DND-41 (cell line): Measurements from ENCODE around the gene MBD4.
"Not testable (repeated sequence)": the region's sequence is repeated elsewhere in the genome, so short reads cannot be mapped to it uniquely, and the experiment has no call there.

Experiments
- ATAC-seq: fragments of 200-7000 bp; cut with Tn5 transposase; 3 replicates; pipeline ENCODE4 v1.9.1; 2021; ENCODE audit warnings: low read depth; ENCODE audit not compliant: insufficient read depth
- DNase-seq: peaks from one replicate; pipeline ENCODE4 v3.0.0-alpha.2; 2020
- H2AFZ ChIP-seq: 2 replicates; pipeline ENCODE4 v1.6.0; 2012; ENCODE audit warnings: low read depth, low read length
- H3K27ac ChIP-seq: 2 replicates; pipeline ENCODE4 v1.5.1; 2012; ENCODE audit warnings: low read length, inconsistent platforms
- H3K27me3 ChIP-seq: fragments of 200-600 bp; sonication (generic); 2 replicates; pipeline ENCODE4 v1.6.0; 2012; ENCODE audit warnings: low read length, mild to moderate bottlenecking, inconsistent platforms; ENCODE audit not compliant: insufficient read depth, poor library complexity
- H3K36me3 ChIP-seq: 2 replicates; pipeline ENCODE4 v1.5.1; 2012; ENCODE audit warnings: low read length, inconsistent platforms; ENCODE audit not compliant: insufficient read depth
- H3K4me1 ChIP-seq: 2 replicates; pipeline ENCODE4 v1.5.1; 2012; ENCODE audit warnings: mild to moderate bottlenecking, low read length; ENCODE audit not compliant: insufficient read depth
- H3K4me2 ChIP-seq: 2 replicates; pipeline ENCODE4 v1.6.0; 2012; ENCODE audit warnings: mild to moderate bottlenecking, moderate library complexity, low read length, inconsistent platforms; ENCODE audit not compliant: insufficient read depth
- H3K4me3 ChIP-seq, 2 experiments: fragments of 200-600 bp in 1 of 2; shearing (Covaris generic) in 1 of 2; 2 replicates each; pipeline ENCODE4 v1.5.1; 2012 to 2016; ENCODE audit warnings: inconsistent platforms in 2 of 2, low read length in 2 of 2, mild to moderate bottlenecking in 2 of 2, low read depth in 1 of 2, moderate library complexity in 1 of 2
- H3K79me2 ChIP-seq: 2 replicates; pipeline ENCODE4 v1.6.0; 2012; ENCODE audit warnings: low read length, inconsistent platforms; ENCODE audit not compliant: insufficient read depth
- H3K9ac ChIP-seq: 2 replicates; pipeline ENCODE4 v1.6.0; 2012; ENCODE audit warnings: low read depth, mild to moderate bottlenecking, inconsistent platforms, low read length, moderate library complexity
- H3K9me3 ChIP-seq: 2 replicates; pipeline ENCODE4 v1.5.1; 2012; ENCODE audit warnings: low read length, moderate library complexity, mild to moderate bottlenecking, inconsistent platforms; ENCODE audit not compliant: insufficient read depth, severe bottlenecking
- H4K20me1 ChIP-seq: 2 replicates; pipeline ENCODE4 v1.6.0; 2012; ENCODE audit warnings: low read length; ENCODE audit not compliant: insufficient read depth
- CTCF ChIP-seq: IDR thresholded peaks from 2 replicates; pipeline ENCODE4 v1.5.1; 2012; ENCODE audit warnings: borderline replicate concordance, low read length, moderate library complexity, mild to moderate bottlenecking; ENCODE audit not compliant: poor library complexity, severe bottlenecking; ENCODE audit errors: extremely low read depth
- EZH2 ChIP-seq: IDR thresholded peaks from 3 replicates; pipeline ENCODE4 v1.6.1; 2012; ENCODE audit warnings: borderline replicate concordance, low read depth, mild to moderate bottlenecking, moderate library complexity, low read length, inconsistent platforms; ENCODE audit not compliant: severe bottlenecking

The MBD4 gene

GRCh38 chr3:129439817-129440617, at the start of gene MBD4, which contains the start of gene IFT122:
MBD4 (minus strand) TSS chr3:129439948; CDS start chr3:129439833, 115 bp downstream.
IFT122 (plus strand) TSS chr3:129440224; CDS start chr3:129440331, 107 bp downstream.
- no peak for TF ChIP-seq EZH2
- TF ChIP-seq CTCF, result no peak
- Histone ChIP-seq H3K4me2 (peak within 1 kb of the TSS; percentile 77), H3K4me1 (peaks cover 63% of the 10 kb centered on the region), H4K20me1 (no peaks in the 10 kb centered on the region; the same call in 1 of the 2 replicates), H3K27ac (peak within 1 kb of the TSS; percentile 96), H3K9ac (peak within 1 kb of the TSS; percentile 96), H3K9me3 (no peaks in the 10 kb centered on the region), H3K36me3 (peaks cover 31% of the 10 kb centered on the region), H2AFZ (peak within 1 kb of the TSS; percentile 99), H3K79me2 (peaks cover 77% of the 10 kb centered on the region), H3K27me3 (no peaks in the 10 kb centered on the region), H3K4me3 (peak within 1 kb of the TSS; percentile 94 to 96)
- ATAC-seq (peak; percentile 87), DNase-seq (peak; percentile 100)

DNA sequence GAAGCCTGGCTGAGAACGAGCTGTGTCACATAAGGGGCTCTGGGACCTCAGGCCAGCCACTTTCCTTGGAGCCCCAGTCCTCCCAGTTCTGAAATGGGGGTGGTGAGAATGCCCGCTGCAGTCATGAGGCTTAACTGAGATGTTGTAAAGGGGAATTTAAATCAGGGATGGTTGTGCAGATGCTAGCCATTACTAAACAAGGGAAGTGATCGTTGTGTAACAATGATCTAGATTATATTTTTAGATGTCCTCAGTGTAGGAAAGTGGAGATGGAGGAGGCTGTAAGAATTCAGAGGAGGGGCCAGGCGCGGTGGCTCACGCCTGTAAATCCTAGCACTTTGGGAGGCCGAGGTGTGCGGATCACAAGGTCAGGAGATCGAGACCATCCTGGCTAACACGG, 49.5 kb upstream of the MBD4 start:
- not testable (repeated sequence) for H3K4me1 ChIP-seq, H3K9me3 ChIP-seq, H3K79me2 ChIP-seq, H3K9ac ChIP-seq, DNase-seq, ATAC-seq, H3K4me3 ChIP-seq, H3K4me2 ChIP-seq, H4K20me1 ChIP-seq, H3K27me3 ChIP-seq, H2AFZ ChIP-seq, H3K27ac ChIP-seq
- H3K36me3 ChIP-seq, result peaks cover 36% of the 10 kb centered on the region

DNA sequence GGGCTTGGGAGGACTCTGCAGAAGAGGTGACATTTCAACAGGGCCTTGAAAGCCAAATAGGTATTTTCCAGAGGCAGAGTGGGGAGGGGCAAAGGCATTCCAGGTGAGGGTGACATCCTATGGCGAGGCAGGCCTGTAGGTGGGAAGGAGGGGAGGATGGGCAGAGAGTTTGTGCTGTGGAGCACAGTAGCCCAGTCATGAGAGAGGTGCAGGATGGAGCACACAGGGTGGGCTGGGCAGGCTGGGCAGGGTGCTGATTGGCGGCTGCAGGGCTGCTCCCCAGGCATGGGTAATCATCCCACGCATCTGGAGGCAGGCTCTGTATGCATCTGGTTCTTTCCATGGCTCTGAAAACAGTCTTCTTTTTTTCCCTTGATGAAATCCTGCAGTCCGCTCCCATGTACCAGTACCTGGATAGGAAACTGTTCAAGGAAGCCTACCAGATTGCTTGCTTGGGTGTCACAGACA, 48.2 kb upstream of the MBD4 start:
- not testable (repeated sequence) for H3K9ac ChIP-seq, H3K4me2 ChIP-seq, H4K20me1 ChIP-seq, H2AFZ ChIP-seq, H3K4me1 ChIP-seq, H3K9me3 ChIP-seq, DNase-seq, H3K27ac ChIP-seq, H3K79me2 ChIP-seq, H3K27me3 ChIP-seq, H3K4me3 ChIP-seq, ATAC-seq
- peaks cover 42% of the 10 kb centered on the region for H3K36me3 ChIP-seq

GRCh38 chr3:129487183-129487867, 47.6 kb upstream of the MBD4 start:
- Histone ChIP-seq H3K36me3 (peaks cover 43% of the 10 kb centered on the region), H3K4me1 (no peaks in the 10 kb centered on the region), H3K4me3 (no peak overlapping the region), H3K79me2 (no peaks in the 10 kb centered on the region), H3K9ac (no peak overlapping the region), H3K27me3 (no peaks in the 10 kb centered on the region), H2AFZ (no peak overlapping the region), H3K4me2 (no peak overlapping the region), H4K20me1 (no peaks in the 10 kb centered on the region), H3K27ac (no peak overlapping the region), H3K9me3 (no peaks in the 10 kb centered on the region)
- DNase-seq (no peak), ATAC-seq (no peak)
- TF ChIP-seq EZH2 (no peak), CTCF (no peak)
